Middle frontal gyrus (tissue), 1 donor: ENCODE results near the gene MOCOS.
A peak's percentile ranks its signal among the peaks of the same experiment; 100 is the strongest.

Experiments used
- DNase-seq: peaks from one replicate; pipeline ENCODE4 v3.0.0-alpha.2; 2015; ENCODE audit warnings: low spot score; ENCODE audit errors: extremely low spot score

Gene MOCOS

DNA sequence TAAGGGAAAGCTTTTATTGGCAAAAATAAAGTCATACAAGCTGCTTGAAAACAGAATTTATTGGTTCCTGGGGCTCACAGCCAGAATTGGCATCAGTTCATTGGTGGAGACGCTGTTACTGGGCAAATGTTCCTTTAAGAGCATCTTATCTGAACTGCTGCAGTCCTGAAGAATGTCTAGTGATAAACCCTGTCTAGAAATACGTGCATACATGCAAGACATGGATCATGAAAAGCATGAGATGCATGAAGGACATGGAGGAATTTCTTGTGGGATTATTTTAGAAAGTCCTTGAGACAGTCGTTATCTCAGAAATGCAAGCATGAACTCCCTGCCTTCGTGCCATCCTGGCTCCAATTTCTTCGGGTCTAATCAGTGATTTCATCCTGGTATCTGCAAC, 77.7 kb downstream of the MOCOS start:
- DNase-seq: no peak

DNA sequence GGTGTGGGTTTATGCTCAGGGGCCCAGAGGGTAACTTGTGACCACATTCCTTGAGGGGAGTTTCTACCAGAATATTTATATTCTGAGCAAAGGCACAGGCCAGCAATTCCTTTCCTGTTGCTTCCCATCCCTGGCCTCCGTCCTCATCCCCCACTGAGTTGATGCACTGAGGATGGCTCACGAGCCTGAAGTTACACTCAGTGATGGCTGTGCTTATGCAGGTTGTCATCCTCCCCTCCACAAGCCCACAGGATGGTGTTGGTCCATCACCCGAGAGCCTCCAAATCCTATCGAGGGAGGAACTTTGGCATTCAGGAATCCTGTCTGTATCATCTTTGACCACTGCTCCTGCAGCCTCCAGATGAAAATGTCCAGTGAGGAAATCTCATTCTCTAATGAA, 81.9 kb downstream of the MOCOS start:
- DNase-seq: no peak

DNA sequence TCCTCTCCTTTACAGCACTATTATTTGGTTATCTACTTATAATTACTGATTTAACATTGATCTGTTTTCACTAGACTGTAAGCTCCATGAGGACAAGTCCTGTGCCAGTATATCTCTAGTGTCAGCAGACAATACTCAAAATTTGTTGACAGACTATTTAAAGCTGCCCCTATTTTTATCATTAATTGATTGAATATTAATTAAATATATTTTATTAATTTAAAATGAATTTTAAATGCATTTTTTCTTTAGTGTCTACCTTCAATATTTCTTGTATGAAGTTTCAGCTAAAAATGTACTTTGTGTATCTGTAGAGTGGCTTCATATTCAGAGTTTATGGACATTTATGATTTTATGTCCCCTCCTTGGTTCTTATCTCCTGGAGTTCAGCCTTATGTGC, 83.9 kb downstream of the MOCOS start:
- DNase-seq: no peak

DNA sequence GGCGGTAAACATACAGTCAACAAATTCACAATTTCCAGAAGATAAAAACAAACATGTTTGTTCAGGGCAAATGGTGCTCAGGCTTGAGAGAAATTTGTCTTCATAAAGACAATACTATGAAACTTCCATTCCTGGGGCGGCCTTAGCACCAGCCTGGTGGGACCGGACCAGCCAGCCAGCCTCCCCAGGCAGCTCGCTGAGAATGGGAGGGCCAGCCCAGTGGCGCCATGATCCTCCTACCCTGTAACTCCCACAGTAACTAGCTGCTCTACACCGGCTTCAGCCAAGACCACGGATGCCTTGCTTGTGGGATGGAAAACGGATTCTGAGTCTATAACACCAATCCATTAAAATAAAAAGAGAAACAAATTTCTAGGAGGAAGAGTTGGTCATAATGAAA, 86.0 kb downstream of the MOCOS start:
- DNase-seq: no peak

DNA sequence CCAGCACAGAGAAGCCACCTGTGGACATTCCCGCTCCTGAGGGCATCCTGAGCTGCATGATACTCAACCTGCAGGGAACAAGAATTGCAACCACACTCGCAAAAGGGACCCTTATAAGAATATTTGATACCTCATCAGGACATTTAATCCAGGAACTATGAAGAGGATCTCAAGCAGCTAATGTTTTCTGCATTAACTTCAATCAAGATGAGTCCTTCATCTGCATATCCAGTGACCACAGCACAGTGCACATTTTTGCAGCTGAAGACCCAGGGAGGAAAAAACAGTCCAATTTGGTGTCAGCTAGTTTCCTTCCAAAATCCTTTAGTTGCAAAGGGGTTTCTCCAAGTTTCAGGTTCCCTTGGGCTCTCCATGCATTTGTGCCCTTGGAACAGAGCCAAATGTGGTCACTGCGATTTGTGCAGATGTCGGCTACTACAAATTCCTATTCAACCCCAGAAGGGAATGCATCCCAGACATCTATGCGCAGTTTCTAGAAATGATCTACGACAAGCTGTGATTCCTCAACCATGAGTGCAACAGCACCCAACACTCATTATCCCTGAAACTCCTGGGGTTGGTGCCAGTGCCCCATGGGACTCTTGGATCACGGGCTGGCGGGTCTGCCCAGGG, 86.9 kb downstream of the MOCOS start:
- no peak for DNase-seq

DNA sequence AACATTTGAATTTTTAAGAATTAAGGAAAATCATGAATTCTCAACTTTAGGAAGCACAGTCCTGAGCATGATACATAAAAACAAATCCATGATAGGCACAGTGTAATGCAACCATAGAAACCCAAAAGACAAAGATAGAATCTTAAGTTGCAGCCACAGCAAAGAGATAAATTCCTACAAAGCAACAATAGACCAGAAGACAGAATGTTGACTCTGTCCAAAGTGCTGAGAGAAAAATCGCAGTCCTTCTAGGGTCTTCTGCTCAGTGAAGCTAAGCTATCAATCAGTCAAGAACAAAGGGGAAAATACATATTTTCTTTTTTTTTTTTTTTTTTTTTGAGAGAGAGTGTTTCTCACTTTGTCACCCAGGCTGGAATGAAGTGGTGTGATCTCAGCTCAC, 88.3 kb downstream of the MOCOS start:
- DNase-seq: no peak

DNA sequence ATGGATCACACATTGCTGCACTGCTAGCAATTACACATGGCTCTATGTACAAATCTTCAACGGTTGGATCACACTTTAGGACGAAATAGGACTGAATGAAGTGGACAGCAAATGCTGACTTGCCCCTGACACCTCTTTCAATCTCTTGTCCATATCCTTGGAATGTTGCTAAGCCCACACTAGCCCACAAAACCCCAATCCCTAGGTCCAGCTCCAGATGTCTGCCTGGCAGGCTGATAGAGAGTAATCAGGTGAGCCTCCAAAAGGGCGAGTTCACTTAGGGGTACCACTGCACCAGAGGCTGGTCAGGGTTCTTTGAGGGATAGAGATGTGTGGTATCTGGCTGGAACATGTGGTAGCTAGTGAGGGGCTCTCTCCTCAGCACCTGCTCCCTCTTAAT, 91.7 kb downstream of the MOCOS start:
- no peak for DNase-seq

DNA sequence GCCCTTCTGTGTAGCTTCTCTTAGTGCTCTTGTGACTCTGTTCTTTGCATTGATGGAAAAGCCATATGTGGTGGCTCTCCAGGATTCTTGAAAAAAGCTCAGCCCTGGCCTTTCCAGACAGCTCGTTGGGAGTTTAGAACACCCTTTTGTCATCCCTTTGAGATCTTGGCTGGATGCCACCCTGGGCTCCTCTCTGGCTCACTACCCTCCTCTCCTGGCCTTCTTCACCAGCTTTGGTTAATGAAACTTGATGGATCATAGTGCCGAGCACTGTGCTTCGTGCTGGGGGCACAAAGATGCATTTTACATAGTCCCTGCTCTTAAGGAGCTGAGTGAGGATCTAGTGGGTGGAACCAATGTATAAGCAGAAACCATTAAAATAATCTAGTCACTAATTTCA, 94.6 kb downstream of the MOCOS start:
- no peak for DNase-seq

DNA sequence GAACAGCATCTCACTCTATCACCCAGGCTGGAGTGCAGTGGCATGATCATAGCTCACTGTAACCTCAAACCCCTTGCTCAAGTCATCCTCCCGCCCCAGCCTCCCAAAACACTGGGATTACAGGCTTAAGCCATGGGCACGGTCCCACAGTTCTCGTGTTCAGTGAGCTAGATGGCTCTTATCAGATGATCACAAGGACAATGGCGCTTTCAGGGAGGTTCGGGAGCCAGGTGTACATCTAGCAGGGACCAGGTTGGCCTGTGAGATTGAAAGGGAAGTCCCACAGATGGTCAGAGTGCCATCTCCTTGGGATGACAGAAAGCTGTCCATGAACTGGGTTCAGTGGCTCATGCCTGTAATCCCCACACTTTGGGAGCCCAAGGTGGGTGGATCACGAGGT, 96.2 kb downstream of the MOCOS start:
- no peak for DNase-seq

DNA sequence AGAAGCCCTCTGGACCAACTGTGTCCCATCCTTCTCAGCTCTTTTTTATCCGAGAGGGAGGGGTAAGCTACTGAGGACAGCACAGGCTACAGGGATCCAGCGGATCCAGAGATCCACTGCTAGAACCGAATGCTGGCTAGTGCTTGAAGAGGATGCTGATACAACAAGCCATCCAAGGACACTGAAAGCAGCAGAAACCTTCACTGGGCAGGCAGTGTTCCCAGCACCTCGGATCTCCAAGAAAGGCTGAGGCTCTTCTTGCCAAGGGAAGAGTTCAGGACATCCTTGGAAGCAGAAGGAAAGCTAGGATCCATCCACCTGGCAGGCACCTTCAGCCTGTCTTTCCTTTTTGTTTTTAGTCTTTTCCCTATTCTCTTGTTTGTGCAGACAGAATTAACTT, 97.0 kb downstream of the MOCOS start:
- no peak for DNase-seq

DNA sequence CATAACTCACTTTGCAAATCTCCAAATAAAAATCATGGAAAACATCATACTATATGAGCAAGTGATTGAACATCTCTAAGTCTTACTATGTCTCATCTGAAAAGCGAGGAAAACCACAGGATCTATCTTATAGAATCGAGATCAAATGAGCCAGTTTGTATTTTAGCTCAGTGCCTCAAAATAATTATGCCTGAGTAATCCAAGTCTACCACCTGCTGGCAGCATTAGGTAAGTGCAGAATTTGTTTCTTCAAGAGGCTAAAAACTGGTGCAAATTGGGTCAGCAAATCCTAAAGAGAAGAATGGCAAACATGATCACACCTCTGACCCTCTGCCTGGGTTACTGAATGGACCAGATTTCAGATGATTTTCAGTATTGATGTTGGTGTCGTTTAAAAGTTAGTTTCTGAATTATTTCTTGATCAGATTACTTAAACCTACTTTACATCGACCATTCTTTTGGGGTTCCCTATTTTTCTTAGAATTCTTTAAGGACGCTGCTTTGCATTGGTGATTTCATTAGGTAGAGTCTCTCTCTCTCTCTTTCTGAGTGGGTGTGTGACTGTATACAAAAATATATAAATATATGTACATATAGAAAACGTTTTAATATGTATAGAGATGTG, 97.5 kb downstream of the MOCOS start:
- peak; percentile 79 for DNase-seq

DNA sequence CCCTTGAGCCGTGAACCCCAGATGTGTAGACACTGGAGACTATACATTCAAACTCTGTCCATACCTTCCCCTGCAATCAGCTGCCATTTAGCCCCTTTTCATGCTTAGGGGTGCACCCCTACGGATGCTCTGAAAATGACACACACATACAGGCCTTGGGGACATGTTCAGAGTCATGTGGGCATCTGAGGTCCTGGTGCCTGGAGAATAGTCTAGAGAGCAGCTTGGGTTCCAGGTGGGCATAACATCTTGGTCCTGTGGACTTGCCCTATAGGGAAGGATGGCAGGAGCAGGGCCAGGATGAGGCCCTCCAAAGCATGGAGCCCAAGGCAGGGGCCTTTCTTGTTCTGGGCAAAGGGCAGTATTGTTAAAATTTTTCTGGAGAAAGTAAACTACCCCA, 100.4 kb downstream of the MOCOS start:
- no peak for DNase-seq

DNA sequence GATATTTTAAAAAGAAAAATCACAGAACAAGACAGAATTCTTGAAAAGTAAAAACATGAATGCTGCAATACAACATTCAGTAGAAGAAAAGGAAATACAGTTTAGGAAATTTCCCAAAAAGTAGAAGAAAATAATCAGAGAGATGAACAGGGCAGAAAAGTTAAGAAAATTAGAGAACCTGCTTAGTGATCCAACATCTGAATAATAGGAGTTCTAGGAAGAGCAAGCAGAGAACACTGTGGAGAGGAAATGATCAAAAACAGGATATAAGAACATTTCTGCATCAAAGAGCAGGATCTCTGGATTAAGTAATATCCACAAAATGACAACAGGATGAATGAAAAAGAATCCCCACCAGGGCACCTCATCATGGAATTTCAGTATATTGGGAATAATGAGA, 101.4 kb downstream of the MOCOS start:
- DNase-seq: no peak

DNA sequence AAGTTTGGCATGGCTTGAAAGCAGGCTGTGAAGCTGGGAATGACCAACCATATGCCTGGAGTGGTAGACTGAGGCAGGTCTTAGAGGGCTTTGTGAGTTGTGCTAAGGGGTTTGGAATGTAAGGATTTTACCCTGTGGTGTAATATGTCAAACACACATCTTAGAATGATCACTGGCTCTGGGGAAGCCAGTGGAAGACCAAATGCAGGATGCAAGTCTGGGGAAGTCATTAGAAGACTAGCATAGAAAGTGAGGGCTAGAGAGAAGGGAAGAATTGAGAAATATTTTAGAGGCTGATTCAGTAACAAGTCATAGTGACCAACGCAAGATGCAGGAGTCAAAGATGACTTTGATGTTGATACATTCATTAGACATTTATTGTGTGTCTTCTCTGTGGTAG, 106.7 kb downstream of the MOCOS start:
- DNase-seq: no peak

DNA sequence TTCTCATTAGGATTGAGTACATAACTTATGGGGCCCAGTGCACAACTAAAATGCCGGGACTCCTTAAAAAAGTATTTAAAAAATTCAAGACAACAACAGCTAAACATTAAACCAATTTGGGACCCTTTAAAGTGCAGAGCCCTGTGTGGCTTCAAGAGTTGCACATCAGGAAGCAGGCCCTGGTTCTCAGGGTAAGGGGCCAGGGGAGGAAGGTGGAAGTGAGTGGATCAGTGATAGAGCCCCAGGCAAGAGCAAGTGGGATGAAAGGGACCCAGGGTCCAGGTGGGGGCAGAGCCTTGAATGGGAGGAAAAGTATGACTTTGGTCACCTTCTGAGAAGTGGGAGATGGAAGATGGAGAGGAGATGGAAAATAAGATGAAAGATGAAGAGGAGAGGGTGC, 107.9 kb downstream of the MOCOS start:
- DNase-seq: no peak

DNA sequence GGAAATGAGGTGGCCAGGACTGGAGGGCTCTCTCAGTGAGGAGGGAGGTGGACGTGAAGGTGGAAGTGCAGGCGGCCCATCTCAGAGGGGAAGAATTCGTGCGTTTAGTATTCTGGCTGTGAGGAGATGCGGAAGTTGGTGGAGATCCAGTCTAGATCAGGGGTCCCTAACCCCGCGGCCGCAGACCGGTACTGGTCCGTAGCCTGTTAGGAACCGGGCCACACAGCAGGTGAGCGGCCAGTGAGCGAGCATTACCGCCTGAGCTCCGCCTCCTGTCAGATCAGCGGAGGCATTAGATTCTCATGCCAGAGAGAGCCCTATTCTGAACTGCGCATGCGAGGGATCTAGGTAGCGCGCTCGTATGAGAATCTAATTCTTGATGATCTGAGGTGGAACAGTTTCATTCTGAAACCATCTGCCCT, 108.6 kb downstream of the MOCOS start:
- DNase-seq: no peak

DNA sequence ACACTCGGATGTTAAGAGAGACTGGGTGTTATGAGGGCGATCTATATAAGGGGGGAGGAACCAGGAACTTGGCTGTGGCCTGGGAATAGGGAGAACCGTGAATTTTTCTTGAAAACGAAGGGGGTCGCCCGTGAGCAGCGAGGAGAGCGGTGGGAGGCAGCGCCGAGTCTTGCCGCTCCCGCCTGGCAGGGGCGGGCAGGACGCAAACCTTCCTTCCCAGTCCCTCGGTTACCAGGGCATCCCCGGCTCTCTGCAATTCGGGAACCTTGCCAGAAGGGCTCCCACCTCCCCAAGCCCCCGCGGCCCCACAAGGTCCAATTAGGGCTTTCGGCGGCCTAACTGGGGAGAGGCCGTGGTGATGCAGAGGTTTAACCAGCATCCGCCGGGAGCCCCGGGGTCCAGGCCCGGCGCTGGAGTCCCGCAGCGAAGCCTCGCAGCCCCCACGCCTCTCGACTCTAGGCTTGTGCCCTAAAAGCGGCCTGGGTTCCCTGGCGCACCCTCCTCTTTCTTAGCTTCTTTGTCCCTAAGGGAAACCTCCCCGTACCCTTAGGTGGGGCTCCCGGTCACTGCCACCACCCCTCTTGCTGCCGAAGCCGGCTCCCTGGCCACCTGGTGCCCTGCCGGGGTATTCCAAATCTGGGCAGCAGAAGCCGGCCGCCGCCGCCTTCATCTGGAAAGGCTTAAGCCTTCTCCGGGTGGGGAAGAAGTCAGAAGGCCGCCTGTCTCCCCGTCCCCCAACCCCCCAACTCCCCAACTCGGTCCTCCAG, 109.5 kb downstream of the MOCOS start:
- peak; percentile 28 for DNase-seq

DNA sequence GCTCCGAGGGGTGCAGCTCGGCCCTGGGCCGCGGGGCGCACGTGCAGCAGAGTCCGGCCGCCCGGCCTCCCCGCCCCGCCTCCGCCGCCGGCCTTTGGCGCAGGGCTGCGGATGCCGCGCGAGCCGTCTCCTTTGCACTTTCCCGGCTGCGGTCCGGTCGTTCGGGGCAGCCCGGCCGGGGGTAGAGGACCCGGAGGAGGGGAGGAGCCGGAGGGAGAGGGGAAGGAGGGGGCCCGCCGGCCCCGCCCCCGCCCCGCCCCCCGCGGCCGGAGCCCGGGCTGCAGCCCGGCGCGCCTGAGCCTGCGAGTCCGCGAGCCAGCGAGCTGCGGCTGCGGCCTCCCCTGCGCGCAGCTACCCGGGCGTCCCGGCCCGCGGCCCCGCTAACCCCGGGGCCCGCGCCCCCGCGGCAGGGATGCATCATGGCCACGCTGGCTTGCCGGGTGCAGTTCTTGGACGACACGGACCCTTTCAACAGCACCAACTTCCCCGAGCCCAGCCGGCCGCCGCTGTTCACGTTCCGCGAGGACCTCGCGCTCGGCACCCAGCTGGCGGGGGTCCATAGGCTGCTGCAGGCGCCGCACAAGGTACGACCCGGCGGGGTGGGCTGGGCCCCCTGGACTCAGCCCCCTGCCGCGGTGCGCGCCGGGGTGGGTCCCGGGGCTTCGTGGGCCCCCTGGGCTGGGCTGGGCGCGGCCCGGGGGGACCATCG, 110.3 kb downstream of the MOCOS start, which contains the start of gene FHOD3:
TSS of gene FHOD3 (plus strand) at position 297 of the 709 bp plus-strand sequence. CDS start at position 420, 123 bp downstream.
- no peak for DNase-seq

DNA sequence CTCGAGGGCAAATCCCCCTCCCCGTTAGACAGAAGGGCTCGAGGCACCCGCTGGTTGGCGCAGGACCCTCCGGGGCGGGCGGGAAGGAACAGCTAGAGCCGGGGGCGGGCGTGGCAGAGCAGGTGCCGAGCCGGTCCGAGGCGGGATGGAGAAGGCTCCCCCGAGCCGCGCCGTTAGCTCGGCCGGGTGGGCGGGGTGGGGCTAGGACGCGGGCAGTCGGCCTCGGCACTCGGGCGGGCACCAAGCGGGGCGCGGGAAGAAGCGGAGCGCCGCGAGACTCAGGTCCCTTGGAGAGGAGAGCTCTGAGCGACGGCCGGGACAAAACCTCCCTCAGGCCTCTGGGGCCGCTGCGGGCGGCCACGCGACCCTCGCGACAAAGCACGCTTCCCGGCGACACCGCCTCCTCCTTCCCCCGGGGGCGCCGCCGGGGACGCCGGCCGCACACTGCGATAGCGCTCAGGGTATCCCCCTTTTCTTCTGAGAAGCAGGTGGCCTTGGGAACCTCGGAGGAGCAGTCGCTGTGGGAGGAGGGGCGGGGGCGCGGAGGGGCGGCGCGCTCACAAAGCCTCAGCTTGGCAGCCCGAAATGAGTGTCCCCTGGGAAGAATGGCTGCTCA, 110.9 kb downstream of the MOCOS start:
- DNase-seq: no peak

DNA sequence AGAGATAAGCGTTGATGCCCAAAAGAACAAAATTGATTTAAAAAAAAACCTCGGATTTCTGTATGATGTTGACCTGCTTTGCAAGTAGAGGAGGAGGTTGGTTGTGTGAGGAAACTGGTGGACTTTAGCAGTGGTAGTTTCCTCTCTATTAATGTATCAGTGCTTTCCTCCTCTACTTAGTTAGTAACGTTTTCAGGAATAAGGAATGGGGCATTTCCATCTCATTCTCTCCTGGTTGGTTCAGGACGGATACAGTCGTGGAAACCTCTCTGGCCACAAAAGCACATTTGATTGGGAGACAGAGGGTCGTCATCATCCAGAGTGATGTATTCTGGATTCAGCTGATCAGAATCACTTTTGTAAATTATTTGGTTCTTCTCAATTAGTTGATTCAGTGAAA, 111.7 kb downstream of the MOCOS start:
- DNase-seq: no peak

DNA sequence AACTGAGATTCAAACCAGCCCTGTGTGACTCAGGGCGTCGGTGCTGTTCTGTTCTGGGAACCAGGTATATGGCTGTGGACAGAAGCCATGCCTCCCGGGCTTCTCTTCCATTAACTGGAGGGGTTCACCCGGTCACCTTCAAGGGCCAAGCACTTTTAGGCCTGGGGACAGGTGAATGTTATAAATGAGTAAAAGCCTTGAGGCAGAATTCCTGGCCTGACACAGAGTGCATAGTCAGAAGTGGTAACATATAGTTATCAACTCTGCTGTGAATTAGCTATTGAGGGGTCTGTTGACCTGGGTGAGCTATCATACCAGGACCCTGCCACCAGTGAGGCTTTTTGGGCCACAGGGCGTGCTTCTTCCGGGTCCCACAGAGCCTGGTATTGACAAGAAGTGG, 112.9 kb downstream of the MOCOS start:
- DNase-seq: no peak

DNA sequence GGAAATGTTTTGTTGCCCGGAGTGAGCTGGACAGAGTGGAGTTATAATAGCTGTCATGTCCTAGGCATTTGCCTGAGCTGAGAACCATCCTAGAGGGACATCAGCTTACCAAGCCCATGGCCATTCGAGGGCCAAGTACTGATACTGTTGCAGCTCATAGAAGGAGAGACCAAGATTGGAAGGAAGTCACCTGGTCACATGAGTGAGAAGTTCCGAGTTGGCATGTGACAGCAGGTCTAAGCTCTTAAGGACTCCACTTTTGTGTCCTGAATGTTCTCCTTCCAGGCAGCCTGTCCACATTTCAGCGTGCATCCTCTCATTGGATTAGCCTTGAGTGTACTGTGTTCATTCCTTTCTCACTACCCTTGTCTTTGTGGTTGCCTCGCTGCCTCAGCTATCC, 114.6 kb downstream of the MOCOS start:
- DNase-seq: no peak
